ENCODE measurements around the gene OR51V1. TPM values are rescaled to one million over a fixed set of nuclear protein-coding genes. Genes with fewer than 3 reads are reported as not detected.
"Not testable (repeated sequence)": the region's sequence is repeated elsewhere in the genome, so short reads cannot be mapped to it uniquely, and the experiment has no call there.

The OR51V1 gene, protein sequence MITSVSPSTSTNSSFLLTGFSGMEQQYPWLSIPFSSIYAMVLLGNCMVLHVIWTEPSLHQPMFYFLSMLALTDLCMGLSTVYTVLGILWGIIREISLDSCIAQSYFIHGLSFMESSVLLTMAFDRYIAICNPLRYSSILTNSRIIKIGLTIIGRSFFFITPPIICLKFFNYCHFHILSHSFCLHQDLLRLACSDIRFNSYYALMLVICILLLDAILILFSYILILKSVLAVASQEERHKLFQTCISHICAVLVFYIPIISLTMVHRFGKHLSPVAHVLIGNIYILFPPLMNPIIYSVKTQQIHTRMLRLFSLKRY
- not detected for polyA plus RNA-seq (2012; ENCODE audit: low read depth, missing spikeins)

DNA sequence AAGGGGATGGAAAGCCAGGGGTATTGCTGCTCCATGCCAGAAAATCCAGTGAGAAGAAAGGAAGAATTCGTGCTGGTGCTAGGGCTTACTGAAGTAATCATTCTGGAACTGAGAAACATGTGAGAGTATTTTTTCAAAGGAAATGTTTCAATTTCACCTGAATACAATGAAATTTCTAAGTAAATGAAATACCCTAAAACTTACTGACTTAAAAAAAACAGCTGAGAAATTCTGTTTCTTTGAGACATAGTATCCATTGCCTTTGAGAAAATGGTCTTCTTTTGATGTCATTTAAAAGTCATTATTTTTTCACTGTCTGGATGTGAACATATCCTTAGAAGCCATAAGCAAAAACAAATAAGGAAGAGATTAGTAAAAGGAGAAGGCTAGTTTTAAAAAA is at the start of gene OR51V1:
Gene OR51V1 (minus strand): TSS at position 101 of the 400 bp plus-strand sequence. CDS start 0 bp downstream, at position 101.
- DNase-seq (ENCODE audit: insufficient read length, low spot score) (no peak), FAIRE-seq (no peak)
- TF ChIP-seq PAX5 (IDR thresholded peaks at IDR 0.05; ENCODE audit: insufficient read depth, low read length, severe bottlenecking): no peak
- no peak for TF ChIP-seq POLR2AphosphoS5 (IDR thresholded peaks at IDR 0.05; ENCODE audit: low read depth, low read length)
- no peak for TF ChIP-seq POU2F2 (IDR thresholded peaks at IDR 0.05; ENCODE audit: low read depth, low read length)
- TF ChIP-seq SPI1 (IDR thresholded peaks at IDR 0.05; ENCODE audit: low read depth, low read length): no peak
- no peak for TF ChIP-seq TAF1 (IDR thresholded peaks at IDR 0.05; ENCODE audit: low read depth, low read length)
- TF ChIP-seq POLR2A (IDR thresholded peaks at IDR 0.05; ENCODE audit: low read depth, low read length): no peak

DNA sequence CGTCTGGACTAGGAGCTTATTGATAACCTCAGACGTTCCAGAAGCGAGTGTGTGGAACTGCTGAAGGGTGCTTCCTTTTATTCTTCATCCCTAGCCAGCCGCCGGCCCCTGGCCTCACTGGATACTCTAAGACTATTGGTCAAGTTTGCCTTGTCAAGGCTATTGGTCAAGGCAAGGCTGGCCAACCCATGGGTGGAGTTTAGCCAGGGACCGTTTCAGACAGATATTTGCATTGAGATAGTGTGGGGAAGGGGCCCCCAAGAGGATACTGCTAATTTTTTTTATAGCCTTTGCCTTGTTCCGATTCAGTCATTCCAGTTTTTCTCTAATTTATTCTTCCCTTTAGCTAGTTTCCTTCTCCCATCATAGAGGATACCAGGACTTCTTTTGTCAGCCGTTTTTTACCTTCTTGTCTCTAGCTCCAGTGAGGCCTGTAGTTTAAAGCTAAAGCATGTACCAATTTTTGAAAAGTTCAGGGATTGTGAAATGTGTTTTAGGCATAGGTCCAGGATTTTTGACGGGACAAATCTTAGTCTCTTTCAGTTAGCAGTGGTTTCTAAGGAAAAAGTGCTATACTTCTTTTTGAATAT is 49.4 kb upstream of the OR51V1 start, which contains the start of gene HBG1:
Gene HBG1 (minus strand): TSS at position 51 of the 590 bp plus-strand sequence. CDS start 53 bp downstream, outside the sequence.
- not testable (repeated sequence) for FAIRE-seq; DNase-seq (ENCODE audit: insufficient read length, low spot score)

DNA sequence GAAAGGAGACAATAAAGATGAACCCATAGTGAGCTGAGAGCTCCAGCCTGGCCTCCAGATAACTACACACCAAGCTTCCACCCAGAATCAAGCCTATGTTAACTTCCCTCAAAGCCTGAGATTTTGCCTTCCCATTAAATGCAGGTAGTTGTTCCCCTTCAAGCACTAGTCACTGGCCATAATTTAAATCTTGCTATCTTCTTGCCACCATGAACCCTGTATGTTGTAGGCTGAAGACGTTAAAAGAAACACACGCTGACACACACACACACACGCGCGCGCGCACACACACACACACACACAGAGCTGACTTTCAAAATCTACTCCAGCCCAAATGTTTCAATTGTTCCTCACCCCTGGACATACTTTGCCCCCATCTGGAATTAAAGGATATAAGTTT is 48.0 kb upstream of the OR51V1 start:
- not testable (repeated sequence) for FAIRE-seq; DNase-seq (ENCODE audit: insufficient read length, low spot score)

DNA sequence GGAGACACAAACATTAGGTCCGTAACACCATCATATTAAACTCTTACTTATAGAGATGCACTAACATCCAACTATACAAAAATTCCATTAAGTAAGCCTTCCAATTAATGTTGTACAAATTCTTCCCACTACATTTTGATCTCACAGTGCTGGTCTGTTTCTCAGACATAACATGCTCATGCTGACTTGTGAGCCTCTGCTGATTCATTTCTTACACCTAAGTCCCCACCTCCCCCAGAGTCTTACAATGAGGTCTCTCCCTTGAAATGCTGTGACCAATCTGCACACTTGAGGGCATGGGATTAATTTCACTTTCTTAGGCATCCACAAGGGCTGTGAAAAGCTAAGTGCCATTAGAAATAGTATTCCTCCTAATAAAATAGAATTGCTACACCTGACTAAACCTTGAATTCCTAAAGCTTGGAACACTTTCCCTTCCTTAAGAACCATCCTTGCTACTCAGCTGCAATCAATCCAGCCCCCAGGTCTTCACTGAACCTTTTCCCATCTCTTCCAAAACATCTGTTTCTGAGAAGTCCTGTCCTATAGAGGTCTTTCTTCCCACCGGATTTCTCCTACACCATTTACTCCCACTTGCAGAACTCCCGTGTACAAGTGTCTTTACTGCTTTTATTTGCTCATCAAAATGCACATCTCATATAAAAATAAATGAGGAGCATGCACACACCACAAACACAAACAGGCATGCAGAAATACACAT is 47.1 kb upstream of the OR51V1 start:
- DNase-seq (ENCODE audit: insufficient read length, low spot score) (no peak), FAIRE-seq (no peak)
- TF ChIP-seq POU2F2 (IDR thresholded peaks at IDR 0.05; ENCODE audit: low read depth, low read length): no peak
- TF ChIP-seq SPI1 (IDR thresholded peaks at IDR 0.05; ENCODE audit: low read depth, low read length): no peak
- no peak for TF ChIP-seq POLR2A (IDR thresholded peaks at IDR 0.05; ENCODE audit: low read depth, low read length)
- no peak for TF ChIP-seq TAF1 (IDR thresholded peaks at IDR 0.05; ENCODE audit: low read depth, low read length)
- TF ChIP-seq PAX5 (IDR thresholded peaks at IDR 0.05; ENCODE audit: insufficient read depth, low read length, severe bottlenecking): no peak
- TF ChIP-seq POLR2AphosphoS5 (IDR thresholded peaks at IDR 0.05; ENCODE audit: low read depth, low read length): no peak

DNA sequence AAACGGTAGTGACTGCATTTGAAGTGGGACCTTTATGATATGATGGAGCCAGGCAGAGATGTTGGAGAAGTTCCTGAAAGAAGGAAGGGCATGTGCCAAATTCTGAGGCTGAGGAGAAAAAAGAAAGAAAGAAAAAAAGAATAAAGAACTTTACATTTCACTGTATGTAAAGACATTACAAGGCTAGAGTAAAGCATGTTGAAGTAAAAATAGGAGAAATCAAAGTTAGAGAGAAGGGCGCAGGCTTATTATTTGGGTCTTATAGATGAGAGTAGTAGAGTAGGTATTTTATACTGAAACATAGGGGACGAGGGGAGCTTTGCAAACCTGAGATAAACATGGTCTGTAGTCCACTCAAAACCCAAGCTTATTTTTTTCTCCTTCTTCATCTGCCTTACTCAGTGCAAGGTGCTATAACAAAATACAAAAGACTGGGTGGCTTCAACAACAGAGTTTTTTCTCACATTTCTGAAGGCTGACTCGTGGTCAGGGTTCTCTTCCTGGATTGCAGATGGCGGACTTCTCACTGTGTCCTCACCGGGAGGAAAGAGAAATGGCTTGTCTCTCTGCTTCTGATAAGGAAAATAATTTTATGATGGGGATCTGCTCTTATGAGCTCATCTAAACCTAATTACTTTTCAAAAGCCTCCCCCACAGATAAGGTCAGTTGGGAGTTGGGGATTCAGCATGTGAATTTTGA is 46.4 kb upstream of the OR51V1 start:
- DNase-seq (ENCODE audit: insufficient read length, low spot score) (no peak), FAIRE-seq (no peak)
- TF ChIP-seq POLR2AphosphoS5 (IDR thresholded peaks at IDR 0.05; ENCODE audit: low read depth, low read length): no peak
- TF ChIP-seq TAF1 (IDR thresholded peaks at IDR 0.05; ENCODE audit: low read depth, low read length): no peak
- TF ChIP-seq POLR2A (IDR thresholded peaks at IDR 0.05; ENCODE audit: low read depth, low read length): no peak
- no peak for TF ChIP-seq PAX5 (IDR thresholded peaks at IDR 0.05; ENCODE audit: insufficient read depth, low read length, severe bottlenecking)
- no peak for TF ChIP-seq POU2F2 (IDR thresholded peaks at IDR 0.05; ENCODE audit: low read depth, low read length)
- no peak for TF ChIP-seq SPI1 (IDR thresholded peaks at IDR 0.05; ENCODE audit: low read depth, low read length)

DNA sequence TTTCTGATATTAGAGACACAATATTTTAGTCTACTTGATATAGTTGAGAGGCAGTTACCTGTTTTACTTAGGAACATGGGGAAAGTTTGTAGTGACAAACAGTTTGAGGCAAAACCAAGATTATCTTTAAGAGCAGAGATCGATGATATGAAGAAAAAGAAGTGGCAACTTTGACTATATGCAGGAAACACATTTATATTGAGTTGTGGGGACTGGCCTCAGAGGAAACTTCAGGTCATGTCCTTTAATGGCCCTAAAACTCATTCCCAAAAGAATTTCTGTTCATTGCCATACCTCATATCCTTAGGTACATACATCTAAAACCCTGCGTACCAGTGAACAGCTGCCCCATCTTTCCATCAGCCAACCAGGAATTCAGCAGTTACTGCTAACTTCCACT is 44.7 kb upstream of the OR51V1 start:
- DNase-seq (ENCODE audit: insufficient read length, low spot score) (no peak), FAIRE-seq (no peak)
- no peak for TF ChIP-seq TAF1 (IDR thresholded peaks at IDR 0.05; ENCODE audit: low read depth, low read length)
- TF ChIP-seq POLR2A (IDR thresholded peaks at IDR 0.05; ENCODE audit: low read depth, low read length): no peak
- TF ChIP-seq PAX5 (IDR thresholded peaks at IDR 0.05; ENCODE audit: insufficient read depth, low read length, severe bottlenecking): no peak
- no peak for TF ChIP-seq SPI1 (IDR thresholded peaks at IDR 0.05; ENCODE audit: low read depth, low read length)
- TF ChIP-seq POLR2AphosphoS5 (IDR thresholded peaks at IDR 0.05; ENCODE audit: low read depth, low read length): no peak
- TF ChIP-seq POU2F2 (IDR thresholded peaks at IDR 0.05; ENCODE audit: low read depth, low read length): no peak

DNA sequence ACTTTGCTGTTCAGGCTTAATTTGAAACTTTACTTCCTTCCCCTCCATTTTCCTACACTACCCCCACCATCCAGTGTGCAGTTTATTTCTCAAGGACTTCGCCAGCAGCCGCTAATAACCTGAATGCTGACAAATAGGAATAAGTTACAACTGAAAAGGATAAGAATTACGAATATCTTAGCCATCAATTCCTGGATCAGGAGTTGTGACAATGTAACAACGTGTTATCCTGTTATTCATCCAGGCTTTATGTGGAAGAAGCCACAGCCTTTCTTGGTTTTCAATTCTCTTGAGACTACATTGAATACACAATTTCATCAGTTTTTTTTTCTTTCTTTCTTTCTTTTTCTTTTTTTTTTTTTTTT is 43.3 kb upstream of the OR51V1 start:
- DNase-seq (ENCODE audit: insufficient read length, low spot score): no peak
- no peak for TF ChIP-seq POLR2AphosphoS5 (IDR thresholded peaks at IDR 0.05; ENCODE audit: low read depth, low read length)
- no peak for TF ChIP-seq POU2F2 (IDR thresholded peaks at IDR 0.05; ENCODE audit: low read depth, low read length)
- no peak for TF ChIP-seq TAF1 (IDR thresholded peaks at IDR 0.05; ENCODE audit: low read depth, low read length)
- no peak for TF ChIP-seq SPI1 (IDR thresholded peaks at IDR 0.05; ENCODE audit: low read depth, low read length)
- no peak for TF ChIP-seq POLR2A (IDR thresholded peaks at IDR 0.05; ENCODE audit: low read depth, low read length)
- no peak for TF ChIP-seq PAX5 (IDR thresholded peaks at IDR 0.05; ENCODE audit: insufficient read depth, low read length, severe bottlenecking)
- FAIRE-seq: no peak

DNA sequence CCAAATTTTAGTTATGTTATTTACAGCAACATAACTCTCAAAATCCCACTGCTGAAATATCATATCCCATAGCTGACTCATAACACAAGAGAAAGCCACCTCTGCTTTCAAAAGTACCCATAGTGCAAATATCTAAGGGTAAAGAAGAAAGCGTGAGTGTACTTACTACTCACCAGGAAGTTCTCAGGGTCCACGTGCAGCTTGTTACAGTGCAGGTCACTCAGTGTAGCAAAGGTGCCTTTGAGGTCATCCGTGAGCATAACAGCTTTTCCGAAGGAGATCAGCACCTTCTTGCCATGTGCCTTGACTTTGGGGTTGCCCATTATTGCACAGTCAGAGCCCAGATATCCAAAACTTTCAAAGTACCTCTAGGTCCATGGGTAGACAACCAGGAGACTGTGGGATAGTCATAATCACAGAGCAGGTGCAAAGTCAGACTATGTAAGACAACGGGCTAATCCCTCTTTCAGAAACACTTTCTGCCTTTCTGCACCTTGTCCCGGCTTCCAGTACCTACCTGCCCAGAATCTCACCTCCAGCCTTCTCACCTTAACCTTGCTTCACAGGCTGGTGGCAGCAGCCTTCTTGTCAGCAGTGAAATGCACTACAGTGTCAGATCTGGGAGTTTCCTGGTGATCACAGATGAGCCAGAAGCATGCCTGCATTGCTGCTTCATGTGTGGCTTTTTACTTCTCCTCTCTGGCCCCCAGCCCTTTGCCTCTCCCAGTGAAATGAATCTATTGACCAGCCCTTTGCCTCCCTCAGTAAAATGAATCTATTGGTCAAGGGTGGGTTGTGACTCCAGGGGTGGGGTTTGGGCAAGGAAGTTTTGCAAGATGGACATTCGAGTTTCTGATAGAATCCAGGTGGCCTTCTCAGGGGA is 42.7 kb upstream of the OR51V1 start:
- no peak for FAIRE-seq
- DNase-seq (ENCODE audit: insufficient read length, low spot score): no peak
- TF ChIP-seq POLR2A (IDR thresholded peaks at IDR 0.05; ENCODE audit: low read depth, low read length) (no peak), POU2F2 (IDR thresholded peaks at IDR 0.05; ENCODE audit: low read depth, low read length) (no peak), SPI1 (IDR thresholded peaks at IDR 0.05; ENCODE audit: low read depth, low read length) (no peak), TAF1 (IDR thresholded peaks at IDR 0.05; ENCODE audit: low read depth, low read length) (no peak), POLR2AphosphoS5 (IDR thresholded peaks at IDR 0.05; ENCODE audit: low read depth, low read length) (no peak), PAX5 (IDR thresholded peaks at IDR 0.05; ENCODE audit: insufficient read depth, low read length, severe bottlenecking) (no peak)

All from GM12891 (cell line).